Natural killer cell (primary cell): ENCODE data around the gene PUM2. TPM values are rescaled to one million over a fixed set of nuclear protein-coding genes. Genes with fewer than 3 reads are reported as not detected.

Experiments used
- ATAC-seq, 3 donors: fragments of 150-1000 bp in 2 of 3; fragments of 200-7000 bp in 1 of 3; cut with Tn5 transposase; 1 replicate in 1 of 3; 2 replicates in 2 of 3; pipeline ENCODE4 v1.10.0; 2021; ENCODE audit warnings: mild to moderate bottlenecking in 2 of 3, moderate library complexity in 2 of 3
- DNase-seq, 2 donors: peaks; one replicate each; pipeline versions ENCODE4 v3.0.0 to v3.0.0-alpha.2; 2013 to 2021; ENCODE audit warnings: mixed read lengths in 1 of 2
- H3K27ac ChIP-seq: one replicate; pipeline ENCODE4 v1.5.1; 2013; ENCODE audit warnings: mild to moderate bottlenecking, low read length
- H3K27me3 ChIP-seq: one replicate; pipeline ENCODE4 v1.6.1; 2013; ENCODE audit warnings: low read length; ENCODE audit not compliant: control insufficient read depth, insufficient read depth
- H3K36me3 ChIP-seq: one replicate; pipeline ENCODE4 v1.6.1; 2013; ENCODE audit warnings: low read length; ENCODE audit not compliant: control insufficient read depth, insufficient read depth
- H3K4me1 ChIP-seq: one replicate; pipeline ENCODE4 v1.6.1; 2013; ENCODE audit warnings: low read length; ENCODE audit not compliant: control insufficient read depth, insufficient read depth
- H3K4me3 ChIP-seq: one replicate; pipeline ENCODE4 v1.5.1; 2013; ENCODE audit warnings: low read length
- H3K9me3 ChIP-seq: one replicate; pipeline ENCODE4 v1.6.1; 2013; ENCODE audit warnings: low read length; ENCODE audit not compliant: control insufficient read depth, insufficient read depth
- H3K27ac Mint-ChIP-seq, 2 donors: one replicate each; pipeline ENCODE4 v1.8.0; 2022; ENCODE audit warnings: mild to moderate bottlenecking in 2 of 2, mixed read lengths in 2 of 2, moderate library complexity in 1 of 2
- H3K27me3 Mint-ChIP-seq, 2 donors: one replicate each; pipeline ENCODE4 v1.8.0; 2022; ENCODE audit warnings: low read depth in 2 of 2, mixed read lengths in 2 of 2
- H3K36me3 Mint-ChIP-seq: one replicate; pipeline ENCODE4 v1.8.0; 2022; ENCODE audit warnings: mixed read lengths
- H3K4me1 Mint-ChIP-seq, 2 donors: one replicate each; pipeline ENCODE4 v1.8.0; 2022; ENCODE audit warnings: mixed read lengths in 2 of 2
- H3K4me3 Mint-ChIP-seq: one replicate; pipeline ENCODE4 v1.8.0; 2022; ENCODE audit warnings: mild to moderate bottlenecking, moderate library complexity, mixed read lengths
- H3K9me3 Mint-ChIP-seq, 2 donors: one replicate each; pipeline ENCODE4 v1.8.0; 2022; ENCODE audit warnings: mixed read lengths in 2 of 2
- CTCF ChIP-seq: fragments of 200-600 bp; IDR thresholded peaks from one replicate; pipeline ENCODE4 v1.8.0; 2022; ENCODE audit warnings: antibody characterized with exemption
- WGBS: methylation state at CpG from one replicate; pipeline ENCODE4 v1.1.7; 2013; ENCODE audit warnings: missing lambda C conversion rate; ENCODE audit not compliant: insufficient coverage; 5-methylcytosine and 5-hydroxymethylcytosine counted together
- intact Hi-C: fragments of 100-400 bp; cut with micrococcal nuclease; formaldehyde crosslinking; loops from one replicate; pipeline ENCODE4 v1.14.2; 2022
- total RNA-seq, 4 donors: library from RNA; stranded (reverse); fragments of 120-200 nt in 1 of 4; gene quantifications; one replicate each; pipeline versions ENCODE4 v1.2.3 to v1.2.4, GENCODE V29; 2013 to 2022

Gene PUM2
- total RNA-seq, 3 donors from 2014 or later (not counting 1 experiment from before 2014, with no cell fraction given): 115 to 157 (median 130) TPM

GRCh38 chr2:20397811-20398447 lies 47.3 kb upstream of the PUM2 start:
- DNase-seq (no peak), ATAC-seq (no peak)
- no peak overlapping the region for H3K4me3 ChIP-seq
- WGBS: 87% methylated on average over 5 of the region's 5 CpGs
- peaks cover 13% of the 10 kb centered on the region in 2 donors for H3K27me3 Mint-ChIP-seq
- H3K27ac Mint-ChIP-seq: no peak overlapping the region
- TF ChIP-seq CTCF: no peak
- no peaks in the 10 kb centered on the region for H3K9me3 ChIP-seq
- H3K27ac ChIP-seq: no peak overlapping the region
- H3K9me3 Mint-ChIP-seq: no peaks in the 10 kb centered on the region
- H3K4me1 ChIP-seq: no peaks in the 10 kb centered on the region
- no peaks in the 10 kb centered on the region for H3K36me3 Mint-ChIP-seq
- intact Hi-C loops: no loop called here
- no peaks in the 10 kb centered on the region for H3K36me3 ChIP-seq
- no peak overlapping the region for H3K4me3 Mint-ChIP-seq
- H3K4me1 Mint-ChIP-seq: no peaks in the 10 kb centered on the region
- no peaks in the 10 kb centered on the region for H3K27me3 ChIP-seq

DNA sequence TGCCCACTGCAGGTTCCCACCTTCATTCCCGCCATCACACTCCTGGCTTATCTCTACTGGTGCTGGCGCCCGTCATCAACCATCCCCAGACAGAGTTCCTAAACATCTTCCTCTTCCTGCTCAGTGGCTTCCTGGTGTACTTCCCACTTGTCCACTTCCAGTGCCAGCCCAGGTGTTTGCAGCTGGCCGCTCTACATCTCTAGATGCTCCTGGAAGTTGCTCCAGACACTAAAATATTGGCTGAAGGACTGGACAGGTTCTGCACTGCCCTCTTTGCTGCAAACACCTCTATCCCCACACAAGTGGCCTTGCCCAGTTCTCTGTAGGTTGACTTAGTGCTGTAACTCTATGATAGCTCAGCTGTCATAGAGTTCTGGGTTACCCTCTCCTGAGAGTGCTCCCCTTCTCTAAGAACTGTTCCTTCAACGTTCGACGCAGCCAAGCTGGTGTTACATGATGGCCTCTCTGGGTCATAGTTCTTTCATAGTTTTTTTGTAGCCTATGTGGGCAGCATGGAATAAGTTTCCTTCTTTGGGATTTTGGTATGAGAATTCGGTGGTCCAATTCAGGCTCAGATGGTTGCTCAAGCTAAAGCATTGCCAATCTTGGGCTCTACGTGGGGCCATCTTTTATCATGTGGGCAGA lies 45.8 kb upstream of the PUM2 start:
- intact Hi-C loops: no loop called here
- 91% methylated on average over 9 of the region's 9 CpGs for WGBS

GRCh38 chr2:20393986-20394385 lies 43.3 kb upstream of the PUM2 start:
- H3K27me3 ChIP-seq: no peaks in the 10 kb centered on the region
- intact Hi-C loops: no loop called here
- H3K36me3 ChIP-seq: no peaks in the 10 kb centered on the region
- no peaks in the 10 kb centered on the region for H3K9me3 Mint-ChIP-seq
- ATAC-seq (no peak), DNase-seq (no peak)
- H3K4me3 ChIP-seq: no peak overlapping the region
- no peak overlapping the region for H3K4me3 Mint-ChIP-seq
- TF ChIP-seq CTCF: no peak
- WGBS: 90% methylated on average over 4 of the region's 4 CpGs
- H3K27me3 Mint-ChIP-seq: peaks cover 13% of the 10 kb centered on the region in 2 donors
- no peaks in the 10 kb centered on the region for H3K4me1 Mint-ChIP-seq
- no peaks in the 10 kb centered on the region for H3K9me3 ChIP-seq
- H3K27ac Mint-ChIP-seq: no peak overlapping the region
- H3K27ac ChIP-seq: no peak overlapping the region
- no peaks in the 10 kb centered on the region for H3K4me1 ChIP-seq
- H3K36me3 Mint-ChIP-seq: no peaks in the 10 kb centered on the region

More for the DNA sequence above, 45.8 kb upstream of the PUM2 start:
- Histone ChIP-seq H3K4me1 (no peaks in the 10 kb centered on the region), H3K9me3 (no peaks in the 10 kb centered on the region), H3K27me3 (no peaks in the 10 kb centered on the region), H3K4me3 (no peak overlapping the region), H3K27ac (no peak overlapping the region), H3K36me3 (no peaks in the 10 kb centered on the region)
- Mint-ChIP-seq H3K9me3 (no peaks in the 10 kb centered on the region), H3K4me1 (no peaks in the 10 kb centered on the region), H3K4me3 (no peak overlapping the region), H3K36me3 (no peaks in the 10 kb centered on the region), H3K27ac (no peak overlapping the region), H3K27me3 (peaks cover 13% of the 10 kb centered on the region in 2 donors)
- DNase-seq: no peak
- no peak for ATAC-seq
- TF ChIP-seq CTCF: no peak
